GM23338 (cell line): ENCODE measurements around the gene NFATC3. TPM values are rescaled to one million over a fixed set of nuclear protein-coding genes. Genes with fewer than 3 reads are reported as not detected.

ENCODE experiments used
- ATAC-seq: fragments of 200-7000 bp; cut with Tn5 transposase; 3 replicates; pipeline ENCODE4 v1.9.1; 2020
- DNase-seq: peaks from one replicate; pipeline ENCODE4 v3.0.0-alpha.2; 2015; ENCODE audit warnings: low spot score
- H2AFZ ChIP-seq: fragments of 200-600 bp; sonication (generic); 2 replicates; pipeline ENCODE4 v1.8.0; 2016; ENCODE audit warnings: antibody characterized with exemption, mild to moderate bottlenecking, moderate library complexity
- H3F3A ChIP-seq: fragments of 200-600 bp; sonication (generic); replicated peaks from 2 replicates; pipeline ENCODE4 v1.8.0; 2017; ENCODE audit warnings: antibody characterized with exemption, mixed run types, low read depth
- H3K27ac ChIP-seq: fragments of 200-600 bp; sonication (generic); 2 replicates; pipeline ENCODE4 v1.6.1; 2016; ENCODE audit warnings: low read depth
- H3K27me3 ChIP-seq: fragments of 200-600 bp; sonication (generic); 2 replicates; pipeline ENCODE4 v1.8.0; 2016; ENCODE audit warnings: mild to moderate bottlenecking, mixed run types, moderate library complexity; ENCODE audit not compliant: insufficient read depth
- H3K36me3 ChIP-seq: fragments of 200-600 bp; sonication (generic); 2 replicates; pipeline ENCODE4 v1.8.0; 2016; ENCODE audit warnings: mild to moderate bottlenecking; ENCODE audit not compliant: insufficient read depth
- H3K4me1 ChIP-seq: fragments of 200-600 bp; sonication (generic); 2 replicates; pipeline ENCODE4 v1.8.0; 2016; ENCODE audit warnings: mild to moderate bottlenecking, moderate library complexity; ENCODE audit not compliant: insufficient read depth
- H3K4me2 ChIP-seq: fragments of 200-600 bp; sonication (generic); 2 replicates; pipeline ENCODE4 v1.7.1; 2017; ENCODE audit warnings: mixed run types
- H3K4me3 ChIP-seq: fragments of 200-600 bp; sonication (generic); 2 replicates; pipeline ENCODE4 v1.6.1; 2016; ENCODE audit warnings: mixed run types
- H3K79me2 ChIP-seq: fragments of 200-600 bp; sonication (generic); replicated peaks from 2 replicates; pipeline ENCODE4 v1.8.0; 2017; ENCODE audit warnings: mild to moderate bottlenecking; ENCODE audit not compliant: insufficient read depth
- H3K9me2 ChIP-seq: fragments of 200-600 bp; sonication (generic); 2 replicates; pipeline ENCODE4 v1.8.0; 2017; ENCODE audit not compliant: insufficient read depth
- H4K20me1 ChIP-seq: fragments of 200-600 bp; sonication (generic); replicated peaks from 2 replicates; pipeline ENCODE4 v1.8.0; 2017; ENCODE audit warnings: mild to moderate bottlenecking; ENCODE audit not compliant: insufficient read depth
- H3K27ac Mint-ChIP-seq: 2 replicates; pipeline ENCODE4 v1.8.0; 2020; ENCODE audit warnings: inconsistent platforms, mild to moderate bottlenecking, moderate library complexity, mixed read lengths
- H3K27me3 Mint-ChIP-seq: 3 replicates; pipeline ENCODE4 v1.8.0; 2022; ENCODE audit warnings: low read depth, mild to moderate bottlenecking, moderate library complexity, mixed read lengths, inconsistent platforms; ENCODE audit not compliant: insufficient read depth, poor library complexity
- H3K36me3 Mint-ChIP-seq: 3 replicates; pipeline ENCODE4 v1.8.0; 2021; ENCODE audit warnings: low read depth, mild to moderate bottlenecking, inconsistent platforms, moderate library complexity, mixed read lengths
- H3K4me1 Mint-ChIP-seq: 3 replicates; pipeline ENCODE4 v1.8.0; 2020; ENCODE audit warnings: mild to moderate bottlenecking, inconsistent platforms, mixed read lengths
- H3K4me3 Mint-ChIP-seq: 3 replicates; pipeline ENCODE4 v1.8.0; 2021; ENCODE audit warnings: moderate library complexity, mild to moderate bottlenecking, inconsistent platforms, mixed read lengths
- H3K9me3 Mint-ChIP-seq: 3 replicates; pipeline ENCODE4 v1.8.0; 2020; ENCODE audit warnings: moderate library complexity, mild to moderate bottlenecking, inconsistent platforms, mixed read lengths
- CTCF ChIP-seq, 2 experiments: fragments of 200-600 bp in 1 of 2; sonication (generic) in 1 of 2; conservative IDR thresholded peaks; 2 replicates each; pipeline versions ENCODE4 v1.5.1 to v1.6.1; 2016 to 2017; ENCODE audit warnings: antibody characterized with exemption in 2 of 2, low read depth in 2 of 2, mild to moderate bottlenecking in 2 of 2, moderate library complexity in 1 of 2
- EZH2phosphoT487 ChIP-seq: fragments of 200-600 bp; sonication (generic); IDR thresholded peaks from one replicate; pipeline ENCODE4 v1.8.1; 2018; ENCODE audit warnings: antibody characterized with exemption; ENCODE audit not compliant: unreplicated experiment
- REST ChIP-seq: IDR thresholded peaks from one replicate; pipeline ENCODE4 v1.6.1; 2018; ENCODE audit warnings: antibody characterized with exemption; ENCODE audit not compliant: unreplicated experiment
- ZNF462 ChIP-seq: fragments of 250-450 bp; sonication (Bioruptor Pico); IDR thresholded peaks from 2 replicates; pipeline ENCODE4 v1.5.0; 2020; ENCODE audit warnings: mild to moderate bottlenecking, moderate library complexity
- polyA plus RNA-seq: library from polyadenylated mRNA; unstranded; fragments of >200 nt; fragmentation: Nextera tagmentation; extraction: Ambion mirVana; gene quantifications from 2 replicates; pipeline ENCODE4 v1.2.1, GENCODE V29; 2016
- total RNA-seq: library from RNA; depleted of rRNA; stranded (reverse); fragments of >200 nt; shearing (Covaris generic); gene quantifications from 2 replicates; pipeline ENCODE4 v1.2.3, GENCODE V29; 2014

The NFATC3 gene
- total and polyA plus RNA-seq, 2 experiments from 2014 or later: 9.2 to 40.9 TPM

- TF ChIP-seq ZNF462 (no peak), CTCF (conservative IDR thresholded peaks at IDR 0.05; ENCODE audit: low read depth in 2 of 2) (no peak)
Observed at GRCh38 chr16:68155425-68155824, 70.3 kb downstream of the NFATC3 start (continued).

GRCh38 chr16:68162413-68162812 lies 77.2 kb downstream of the NFATC3 start:
- peaks cover 43% of the 10 kb centered on the region for H3K36me3 Mint-ChIP-seq
- H3K27ac Mint-ChIP-seq: no peak overlapping the region
- H3K27me3 Mint-ChIP-seq: no peaks in the 10 kb centered on the region
- DNase-seq (no peak), ATAC-seq (no peak)
- no peak overlapping the region for H3K4me3 Mint-ChIP-seq
- peaks cover 11% of the 10 kb centered on the region for H3K9me3 Mint-ChIP-seq
- Histone ChIP-seq H3K27ac (no peak overlapping the region), H3K9me2 (no peaks in the 10 kb centered on the region), H3F3A (no peaks in the 10 kb centered on the region), H4K20me1 (no peaks in the 10 kb centered on the region; the same call in 1 of the 2 replicates), H3K4me2 (no peak overlapping the region), H3K4me1 (no peaks in the 10 kb centered on the region), H2AFZ (no peak overlapping the region), H3K36me3 (peaks cover 11% of the 10 kb centered on the region), H3K4me3 (no peak overlapping the region), H3K79me2 (no peaks in the 10 kb centered on the region), H3K27me3 (no peaks in the 10 kb centered on the region)
- no peaks in the 10 kb centered on the region for H3K4me1 Mint-ChIP-seq
- TF ChIP-seq EZH2phosphoT487 (no peak), REST (no peak)
